Liver (tissue), 3 donors: ENCODE data around the gene PNPLA1.

Experiments used
- CTCF ChIP-seq: fragments of 150-350 bp; IDR thresholded peaks from 2 replicates; pipeline ENCODE4 v1.5.1; 2017; ENCODE audit warnings: improper control_type of control experiment, low read depth, low read length; ENCODE audit not compliant: missing input control
- MAX ChIP-seq: IDR thresholded peaks from 2 replicates; pipeline ENCODE4 v1.6.1; 2016; ENCODE audit warnings: antibody characterized with exemption
- TAF1 ChIP-seq: conservative IDR thresholded peaks from 2 replicates; pipeline ENCODE4 v1.6.1; 2016; ENCODE audit warnings: antibody characterized with exemption, mild to moderate bottlenecking
- donor health status: healthy.
- donor health status: healthy.

GRCh38 chr6:36322591-36322990 is 52.7 kb downstream of the PNPLA1 start:
- TF ChIP-seq CTCF, result no peak
- no peak for TF ChIP-seq TAF1
- no peak for TF ChIP-seq MAX
